ENCODE data around the gene TIMMDC1. TPM values are rescaled to one million over a fixed set of nuclear protein-coding genes. Genes with fewer than 3 reads are reported as not detected.

The TIMMDC1 gene
- total and polyA plus RNA-seq, 2 of the 4 experiments (the other 2 are of a cell fraction), result 52.5 to 56.6 TPM

- Histone ChIP-seq H3K79me1 (ENCODE audit: low read depth in 1 of 2, low read length in 2 of 2) (no peaks in the 10 kb centered on the region), H3K27me3 (ENCODE audit: control insufficient read depth, insufficient read depth, low read length) (peaks cover 13% of the 10 kb centered on the region), H3K14ac (replicated peaks; ENCODE audit: low read depth, low read length) (no peak overlapping the region), H3K9me1 (ENCODE audit: insufficient read depth, low read length) (no peaks in the 10 kb centered on the region), H3K9me3 (ENCODE audit: control insufficient read depth, insufficient read depth, low read length) (no peaks in the 10 kb centered on the region), H2BK5ac (ENCODE audit: low read depth, low read length, poor library complexity, severe bottlenecking) (no peak overlapping the region), H3K23ac (ENCODE audit: low read depth, low read length) (no peak overlapping the region), H2AK5ac (ENCODE audit: low read depth, low read length) (no peak overlapping the region), H3K36me3 (ENCODE audit: control insufficient read depth, insufficient read depth, low read length) (no peaks in the 10 kb centered on the region), H2BK20ac (ENCODE audit: low read depth, low read length) (no peak overlapping the region), H4K91ac (ENCODE audit: insufficient read depth, low read depth, low read length) (no peak overlapping the region), H4K8ac (ENCODE audit: low read depth in 2 of 2, low read length in 2 of 2) (no peak overlapping the region), H2AFZ (replicated peaks; ENCODE audit: low read length, poor library complexity) (no peak overlapping the region), H3K4me1 (ENCODE audit: control insufficient read depth, insufficient read depth, low read length) (no peaks in the 10 kb centered on the region), H3K4ac (ENCODE audit: low read depth, low read length) (no peak overlapping the region), H3K4me2 (ENCODE audit: low read depth, low read length) (no peak overlapping the region), H2BK120ac (ENCODE audit: low read depth, low read length) (no peak overlapping the region), H3K27ac (ENCODE audit: insufficient read depth, low read length) (no peak overlapping the region), H2BK15ac (ENCODE audit: low read depth, low read length) (no peak overlapping the region), H4K20me1 (ENCODE audit: insufficient read depth, low read length) (no peaks in the 10 kb centered on the region), H3K9ac (ENCODE audit: low read depth, low read length) (no peak overlapping the region), H3K4me3 (ENCODE audit: insufficient read depth, low read depth, low read length) (no peak overlapping the region), H4K5ac (ENCODE audit: low read depth, low read length) (no peak overlapping the region), H3K18ac (ENCODE audit: low read depth, low read length) (no peak overlapping the region), H3K56ac (ENCODE audit: extremely low read depth, insufficient read depth, low read length) (no peak overlapping the region), H2AK9ac (replicated peaks; ENCODE audit: low read depth, low read length, poor library complexity) (no peak overlapping the region)
- DNase-seq (no peak), ATAC-seq (ENCODE audit: low read depth) (no peak)
- ChIA-PET POLR2A (ENCODE audit: unreplicated experiment) (no interaction called here), CTCF (no interaction called here)
- TF ChIP-seq FOS (IDR thresholded peaks at IDR 0.05; ENCODE audit: low read depth, low read length) (no peak), CHD1 (IDR thresholded peaks at IDR 0.05; ENCODE audit: low read depth, low read length) (no peak), SMC3 (IDR thresholded peaks at IDR 0.05; ENCODE audit: low read depth, low read length) (no peak), RCOR1 (IDR thresholded peaks at IDR 0.05; ENCODE audit: insufficient replicate concordance, low read length) (no peak), CEBPB (IDR thresholded peaks at IDR 0.05; ENCODE audit: low read depth, low read length) (no peak), RFX5 (IDR thresholded peaks at IDR 0.05; ENCODE audit: low read depth, low read length) (no peak), ELK1 (IDR thresholded peaks at IDR 0.05; ENCODE audit: borderline replicate concordance, low read depth, low read length) (no peak), USF2 (IDR thresholded peaks at IDR 0.05; ENCODE audit: low read depth, low read length) (no peak), MAZ (IDR thresholded peaks at IDR 0.05; ENCODE audit: borderline replicate concordance, low read depth, low read length) (no peak), MAFK (IDR thresholded peaks at IDR 0.05; ENCODE audit: low read depth, low read length) (no peak), RAD21 (IDR thresholded peaks at IDR 0.05; ENCODE audit: low read length) (no peak), BHLHE40 (IDR thresholded peaks at IDR 0.05; ENCODE audit: low read depth, low read length) (no peak), NFE2L2 (IDR thresholded peaks at IDR 0.05; ENCODE audit: low read depth, low read length) (no peak), POLR2A (IDR thresholded peaks at IDR 0.05; ENCODE audit: low read depth, low read length) (no peak), CTCF (conservative IDR thresholded peaks at IDR 0.05; ENCODE audit: low read depth, low read length) (no peak), MXI1 (IDR thresholded peaks at IDR 0.05; ENCODE audit: borderline replicate concordance, low read depth, low read length) (no peak)
- BruUV-seq (replicated peaks), result no TSS peak
- intact Hi-C loops (cut with micrococcal nuclease), result no loop called here
- no CpG with 5 or more reads among the region's 5 CpGs for WGBS, 2 experiments (ENCODE audit: extremely low coverage in 2 of 2, insufficient read length in 1 of 2)
- in situ Hi-C loops (cut with MboI; ENCODE audit: low sequenced_read_pairs), result no loop called here
- dilution Hi-C loops (cut with HindIII; ENCODE audit: low sequenced_read_pairs, unreplicated experiment), result no loop called here
Measured at GRCh38 chr3:119551598-119551997, 53.3 kb downstream of the TIMMDC1 start.

Data from IMR-90 (cell line).